Measurements from ENCODE around the gene FNDC8. TPM values are rescaled to one million over a fixed set of nuclear protein-coding genes. Genes with fewer than 3 reads are reported as not detected.

Gene FNDC8
- total RNA-seq, 4 donors from 2014 or later: not detected

- H3K27me3 ChIP-seq: no peaks in the 10 kb centered on the region
- intact Hi-C loops (cut with DNase I): no loop called here
- no peak for TF ChIP-seq POLR2A (IDR thresholded peaks at IDR 0.05)
- TF ChIP-seq, protein P1, sequence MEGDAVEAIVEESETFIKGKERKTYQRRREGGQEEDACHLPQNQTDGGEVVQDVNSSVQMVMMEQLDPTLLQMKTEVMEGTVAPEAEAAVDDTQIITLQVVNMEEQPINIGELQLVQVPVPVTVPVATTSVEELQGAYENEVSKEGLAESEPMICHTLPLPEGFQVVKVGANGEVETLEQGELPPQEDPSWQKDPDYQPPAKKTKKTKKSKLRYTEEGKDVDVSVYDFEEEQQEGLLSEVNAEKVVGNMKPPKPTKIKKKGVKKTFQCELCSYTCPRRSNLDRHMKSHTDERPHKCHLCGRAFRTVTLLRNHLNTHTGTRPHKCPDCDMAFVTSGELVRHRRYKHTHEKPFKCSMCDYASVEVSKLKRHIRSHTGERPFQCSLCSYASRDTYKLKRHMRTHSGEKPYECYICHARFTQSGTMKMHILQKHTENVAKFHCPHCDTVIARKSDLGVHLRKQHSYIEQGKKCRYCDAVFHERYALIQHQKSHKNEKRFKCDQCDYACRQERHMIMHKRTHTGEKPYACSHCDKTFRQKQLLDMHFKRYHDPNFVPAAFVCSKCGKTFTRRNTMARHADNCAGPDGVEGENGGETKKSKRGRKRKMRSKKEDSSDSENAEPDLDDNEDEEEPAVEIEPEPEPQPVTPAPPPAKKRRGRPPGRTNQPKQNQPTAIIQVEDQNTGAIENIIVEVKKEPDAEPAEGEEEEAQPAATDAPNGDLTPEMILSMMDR (IDR thresholded peaks at IDR 0.05): no peak
- DNase-seq: no peak
- 79 to 83% methylated on average over 12 of the region's 12 CpGs for WGBS, 2 donors
- H3K4me1 ChIP-seq: peaks cover 11 to 18% of the 10 kb centered on the region in 2 donors
- H3K27ac ChIP-seq: no peak overlapping the region
- H3K9me3 ChIP-seq: no peaks in the 10 kb centered on the region
- no peaks in the 10 kb centered on the region for H3K36me3 ChIP-seq
- no peak overlapping the region for H3K4me3 ChIP-seq (replicated peaks in 1 of 3)
These were observed 4.6 kb upstream of the FNDC8 start for GRCh38 chr17:35116845-35117244.

- Histone ChIP-seq H3K36me3 (no peaks in the 10 kb centered on the region), H3K4me1 (peaks cover 11 to 18% of the 10 kb centered on the region in 2 donors), H3K4me3 (replicated peaks in 1 of 3) (no peak overlapping the region), H3K27ac (no peak overlapping the region), H3K27me3 (no peaks in the 10 kb centered on the region), H3K9me3 (no peaks in the 10 kb centered on the region)
- TF ChIP-seq, protein P1 (IDR thresholded peaks at IDR 0.05): peak in 2 of 6 experiments; percentile 22 to 28
- no peak for TF ChIP-seq POLR2A (IDR thresholded peaks at IDR 0.05)
- intact Hi-C loops (cut with DNase I): no loop called here
- peak in 1 of 2 donors; percentile 26 for DNase-seq
These were observed 3.4 kb upstream of the FNDC8 start for GRCh38 chr17:35117984-35118383.

GRCh38 chr17:35119370-35120165 is 1.8 kb upstream of the FNDC8 start, which contains the start of gene RAD51D:
Gene RAD51D (minus strand): TSS chr17:35119860. CDS start chr17:35119613, 247 bp downstream.
- H3K4me1 ChIP-seq: peaks cover 11 to 14% of the 10 kb centered on the region in 2 donors
- 2% methylated on average over 16 to 21 of the region's 72 CpGs for WGBS, 2 donors
- peak in 1 of 2 donors; percentile 57 for TF ChIP-seq POLR2A (IDR thresholded peaks at IDR 0.05)
- TF ChIP-seq, protein P1 (IDR thresholded peaks at IDR 0.05): peak; percentile 53 to 99 (median 92)
- no peaks in the 10 kb centered on the region for H3K9me3 ChIP-seq
- DNase-seq: peak; percentile 80 to 82
- H3K36me3 ChIP-seq: no peaks in the 10 kb centered on the region
- H3K4me3 ChIP-seq (replicated peaks in 1 of 3): peak within 1 kb of the TSS; percentile 2 to 77 (median 69)
- no peaks in the 10 kb centered on the region for H3K27me3 ChIP-seq
- peak within 1 kb of the TSS; percentile 64 to 76 (median 64) for H3K27ac ChIP-seq
- intact Hi-C loops (cut with DNase I): loop anchor here (5.0 kb wide), 2 partner anchors 577 to 702 kb away; no protein-coding TSS in a partner anchor

GRCh38 chr17:35127751-35128514 is 6.5 kb downstream of the FNDC8 start:
- no peaks in the 10 kb centered on the region for H3K4me1 ChIP-seq
- intact Hi-C loops (cut with DNase I): no loop called here
- no peak for DNase-seq
- H3K4me3 ChIP-seq (replicated peaks in 1 of 3): no peak overlapping the region
- no peak overlapping the region for H3K27ac ChIP-seq
- TF ChIP-seq POLR2A (IDR thresholded peaks at IDR 0.05): no peak
- WGBS, 2 donors: 84% methylated on average over 11 of the region's 11 CpGs
- no peaks in the 10 kb centered on the region for H3K27me3 ChIP-seq
- no peaks in the 10 kb centered on the region for H3K9me3 ChIP-seq
- H3K36me3 ChIP-seq: peaks cover 3 to 11% of the 10 kb centered on the region in 2 donors

DNA sequence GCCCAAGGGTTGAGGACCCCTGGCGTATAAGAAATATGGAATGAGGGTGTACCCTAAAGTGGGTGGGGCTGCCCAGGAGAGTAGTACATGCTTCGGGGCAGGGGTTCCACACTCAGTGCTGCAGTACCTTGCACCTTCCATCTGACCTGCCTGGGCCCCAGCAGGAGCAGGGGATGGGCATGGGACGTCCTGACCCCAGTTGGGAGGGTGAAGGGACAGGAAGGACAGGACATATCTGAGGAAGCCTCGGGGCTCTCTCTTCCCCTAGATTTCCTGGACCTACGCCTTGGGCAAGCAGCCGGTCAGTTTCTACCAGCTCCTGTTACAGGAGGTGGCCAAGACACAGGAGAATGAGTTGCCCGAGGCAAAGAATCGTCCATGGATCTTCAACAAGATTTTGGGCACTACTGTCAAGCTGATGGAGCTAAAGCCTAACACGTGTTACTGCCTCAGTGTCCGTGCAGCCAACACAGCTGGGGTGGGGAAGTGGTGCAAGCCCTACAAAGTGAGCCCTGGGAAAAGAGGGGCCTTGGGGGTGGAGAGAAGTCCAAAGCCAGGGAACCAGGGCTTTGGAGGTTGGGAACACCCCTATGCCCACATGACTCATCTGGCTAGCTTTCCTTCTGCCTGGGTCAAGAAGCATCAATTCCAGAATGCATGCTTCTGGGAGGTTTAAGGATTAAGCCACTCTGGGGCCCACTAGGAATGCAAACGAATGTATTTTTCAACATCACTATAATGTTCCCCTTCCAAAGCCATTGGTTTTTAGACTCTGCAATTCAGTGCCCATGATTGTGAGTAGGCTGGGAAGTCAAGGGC is 7.9 kb downstream of the FNDC8 start:
- H3K9me3 ChIP-seq: no peaks in the 10 kb centered on the region
- H3K4me1 ChIP-seq: no peaks in the 10 kb centered on the region
- H3K27me3 ChIP-seq: no peaks in the 10 kb centered on the region
- no peak overlapping the region for H3K4me3 ChIP-seq (replicated peaks in 1 of 3)
- H3K36me3 ChIP-seq: peaks cover 7 to 25% of the 10 kb centered on the region in 2 donors
- no peak for DNase-seq
- TF ChIP-seq, protein P1 (IDR thresholded peaks at IDR 0.05): no peak
- no peak for TF ChIP-seq POLR2A (IDR thresholded peaks at IDR 0.05)
- intact Hi-C loops (cut with DNase I): no loop called here
- no peak overlapping the region for H3K27ac ChIP-seq
- WGBS, 2 donors: 72 to 87% methylated on average over 10 to 11 of the region's 11 CpGs
